Measurements from ENCODE around the gene ALKAL2.

- TF ChIP-seq POLR2A (IDR thresholded peaks at IDR 0.05; ENCODE audit: low read depth, low read length) (no peak), CTCF (IDR thresholded peaks at IDR 0.05; ENCODE audit: extremely low read depth in 1 of 2, insufficient read depth in 1 of 2, low read depth in 1 of 2, low read length in 2 of 2) (no peak), GATA2 (IDR thresholded peaks at IDR 0.05; ENCODE audit: insufficient read depth, insufficient read length, low read depth, low read length) (no peak), POLR2AphosphoS5 (IDR thresholded peaks at IDR 0.05; ENCODE audit: insufficient read depth, low read depth, low read length) (no peak), EZH2 (IDR thresholded peaks at IDR 0.05; ENCODE audit: borderline replicate concordance, low read depth, low read length, severe bottlenecking) (no peak)
Measured at GRCh38 chr2:263774-264492, 24.0 kb downstream of the ALKAL2 start, which contains the start of gene SH3YL1.
